Liver (tissue), 9 donors: ENCODE measurements around the gene CRYL1. TPM values are rescaled to one million over a fixed set of nuclear protein-coding genes. Genes with fewer than 3 reads are reported as not detected.

Experiments
- DNase-seq: peaks from one replicate; pipeline ENCODE4 v3.0.0-alpha.2; 2017; ENCODE audit warnings: low spot score
- H3K27ac ChIP-seq, 2 donors: one replicate each; pipeline ENCODE4 v1.7.0; 2013; ENCODE audit warnings: inconsistent platforms in 2 of 2, low read length in 2 of 2, control low read depth in 1 of 2, low read depth in 1 of 2, mild to moderate bottlenecking in 1 of 2
- H3K27me3 ChIP-seq, 4 donors: one replicate each; pipeline versions ENCODE4 v1.6.1 to v1.7.0; 2013; ENCODE audit warnings: low read length in 3 of 4, inconsistent platforms in 1 of 4, mild to moderate bottlenecking in 1 of 4, moderate library complexity in 1 of 4; ENCODE audit not compliant: control insufficient read depth in 4 of 4, insufficient read depth in 4 of 4
- H3K36me3 ChIP-seq, 4 donors: one replicate each; pipeline versions ENCODE4 v1.6.1 to v1.7.0; 2013; ENCODE audit warnings: low read length in 3 of 4, mild to moderate bottlenecking in 3 of 4, low read depth in 1 of 4, moderate library complexity in 1 of 4; ENCODE audit not compliant: control insufficient read depth in 4 of 4, insufficient read depth in 3 of 4
- H3K4me1 ChIP-seq, 4 donors: one replicate each; pipeline versions ENCODE4 v1.6.1 to v1.7.0; 2013; ENCODE audit warnings: low read length in 3 of 4, mild to moderate bottlenecking in 3 of 4, moderate library complexity in 1 of 4; ENCODE audit not compliant: control insufficient read depth in 4 of 4, insufficient read depth in 4 of 4
- H3K4me3 ChIP-seq, 3 donors: one replicate each; pipeline versions ENCODE4 v1.6.1 to v1.7.0; 2013; ENCODE audit warnings: low read length in 3 of 3, control low read depth in 1 of 3, low read depth in 1 of 3, mild to moderate bottlenecking in 1 of 3
- H3K9ac ChIP-seq, 2 donors: one replicate each; pipeline ENCODE4 v1.7.0; 2013; ENCODE audit warnings: low read length in 2 of 2, mild to moderate bottlenecking in 2 of 2, moderate library complexity in 2 of 2, control low read depth in 1 of 2, low read depth in 1 of 2
- H3K9me3 ChIP-seq, 4 donors: one replicate each; pipeline versions ENCODE4 v1.6.1 to v1.7.0; 2013; ENCODE audit warnings: low read length in 3 of 4; ENCODE audit not compliant: control insufficient read depth in 4 of 4
- ATF3 ChIP-seq: IDR thresholded peaks from 2 replicates; pipeline ENCODE4 v1.6.1; 2016; ENCODE audit warnings: antibody characterized with exemption
- CTCF ChIP-seq: fragments of 150-350 bp; IDR thresholded peaks from 2 replicates; pipeline ENCODE4 v1.5.1; 2017; ENCODE audit warnings: improper control_type of control experiment, low read depth, low read length; ENCODE audit not compliant: missing input control
- EGR1 ChIP-seq, 2 donors: IDR thresholded peaks; 2 replicates each; pipeline ENCODE4 v1.6.1; 2016 to 2018; ENCODE audit warnings: antibody characterized with exemption in 2 of 2, low read depth in 2 of 2
- FOXA1 ChIP-seq: IDR thresholded peaks from 2 replicates; pipeline ENCODE4 v1.6.1; 2016; ENCODE audit warnings: antibody characterized with exemption
- FOXA2 ChIP-seq: IDR thresholded peaks from 2 replicates; pipeline ENCODE4 v1.6.1; 2016; ENCODE audit warnings: antibody characterized with exemption
- GABPA ChIP-seq, 2 donors: IDR thresholded peaks in 1 of 2; conservative IDR thresholded peaks in 1 of 2; 2 replicates each; pipeline ENCODE4 v1.6.1; 2016; ENCODE audit warnings: antibody characterized with exemption in 2 of 2, mild to moderate bottlenecking in 1 of 2, moderate library complexity in 1 of 2
- HNF4A ChIP-seq, 2 donors: conservative IDR thresholded peaks; 2 replicates each; pipeline ENCODE4 v1.6.1; 2016; ENCODE audit warnings: antibody characterized with exemption in 2 of 2, mild to moderate bottlenecking in 2 of 2
- HNF4G ChIP-seq: IDR thresholded peaks from 2 replicates; pipeline ENCODE4 v1.6.1; 2016; ENCODE audit warnings: antibody characterized with exemption
- JUND ChIP-seq, 2 donors: IDR thresholded peaks; 2 replicates each; pipeline ENCODE4 v1.6.1; 2016; ENCODE audit warnings: antibody characterized with exemption in 2 of 2
- MAX ChIP-seq: IDR thresholded peaks from 2 replicates; pipeline ENCODE4 v1.6.1; 2016; ENCODE audit warnings: antibody characterized with exemption
- NR2F2 ChIP-seq: IDR thresholded peaks from 2 replicates; pipeline ENCODE4 v1.6.1; 2016; ENCODE audit warnings: antibody characterized with exemption
- RAD21 ChIP-seq, 2 donors: IDR thresholded peaks; 2 replicates each; pipeline ENCODE4 v1.6.1; 2016; ENCODE audit warnings: antibody characterized with exemption in 2 of 2, mild to moderate bottlenecking in 2 of 2
- REST ChIP-seq: IDR thresholded peaks from 2 replicates; pipeline ENCODE4 v1.6.1; 2016; ENCODE audit warnings: antibody characterized with exemption, mild to moderate bottlenecking
- RXRA ChIP-seq, 2 donors: IDR thresholded peaks; 2 replicates each; pipeline ENCODE4 v1.6.1; 2017 to 2018; ENCODE audit warnings: antibody characterized with exemption in 2 of 2, mild to moderate bottlenecking in 1 of 2
- SP1 ChIP-seq: IDR thresholded peaks from 2 replicates; pipeline ENCODE4 v1.6.1; 2018; ENCODE audit warnings: antibody characterized with exemption, mild to moderate bottlenecking
- TAF1 ChIP-seq: conservative IDR thresholded peaks from 2 replicates; pipeline ENCODE4 v1.6.1; 2016; ENCODE audit warnings: antibody characterized with exemption, mild to moderate bottlenecking
- YY1 ChIP-seq: IDR thresholded peaks from 2 replicates; pipeline ENCODE4 v1.6.1; 2016; ENCODE audit warnings: antibody characterized with exemption, mild to moderate bottlenecking
- ZBTB33 ChIP-seq: IDR thresholded peaks from 2 replicates; pipeline ENCODE4 v1.6.1; 2016; ENCODE audit warnings: antibody characterized with exemption
- WGBS: extraction: QIAGEN DNeasy Blood & Tissue Kit; methylation state at CpG from one replicate; pipeline ENCODE4 v1.1.7; 2013; 5-methylcytosine and 5-hydroxymethylcytosine counted together
- polyA plus RNA-seq, 2 donors: library from polyadenylated mRNA; stranded (reverse) in 1 of 2; unstranded in 1 of 2; fragments of 200-250 nt in 1 of 2; fragments of >200 nt in 1 of 2; fragmentation: Nextera tagmentation in 1 of 2; extraction: Ambion mirVana in 1 of 2; gene quantifications; one replicate each; pipeline versions ENCODE4 v1.2.1 to v1.2.3, GENCODE V29; 2013 to 2015
- total RNA-seq, 2 donors: library from RNA; depleted of rRNA; stranded (reverse); fragments of >200 nt; gene quantifications; one replicate each; pipeline ENCODE4 v1.2.3, GENCODE V29; 2014
- donor health status: healthy.
- donor health status: healthy.
- donor health status: healthy.
- donor health status: healthy.
- donor health status: healthy.

The CRYL1 gene
- total and polyA plus RNA-seq, 4 donors, result 87.8 to 179 (median 168) TPM

GRCh38 chr13:20462533-20462915 is 63.1 kb downstream of the CRYL1 start:
- Histone ChIP-seq H3K4me3 (no peak overlapping the region), H3K27me3 (no peaks in the 10 kb centered on the region), H3K36me3 (peaks cover 0 to 8% (median 0%) of the 10 kb centered on the region in 4 donors), H3K27ac (no peak overlapping the region), H3K4me1 (peaks cover 0 to 8% (median under 1%) of the 10 kb centered on the region in 4 donors), H3K9me3 (no peaks in the 10 kb centered on the region), H3K9ac (no peak overlapping the region)
- TF ChIP-seq ATF3, result no peak
- no peak for TF ChIP-seq RXRA (IDR thresholded peaks at IDR 0.05)
- TF ChIP-seq MAX, result no peak
- DNase-seq, result no peak
- 85% methylated on average over 6 of the region's 6 CpGs for WGBS

- H3K36me3 ChIP-seq, result peaks cover 0 to 9% (median 0%) of the 10 kb centered on the region in 4 donors
- no peak overlapping the region for H3K9ac ChIP-seq
- peaks cover 0 to 8% (median under 1%) of the 10 kb centered on the region in 4 donors for H3K4me1 ChIP-seq
- no peak overlapping the region for H3K4me3 ChIP-seq
- no peaks in the 10 kb centered on the region for H3K27me3 ChIP-seq
- H3K27ac ChIP-seq, result no peak overlapping the region
- WGBS, result 72% methylated on average over 8 of the region's 8 CpGs
- no peaks in the 10 kb centered on the region for H3K9me3 ChIP-seq
- no peak for TF ChIP-seq ATF3
- no peak for TF ChIP-seq JUND (IDR thresholded peaks at IDR 0.05)
- DNase-seq, result no peak
These were observed 63.7 kb downstream of the CRYL1 start for GRCh38 chr13:20461860-20462532.

GRCh38 chr13:20461481-20461859 is 64.2 kb downstream of the CRYL1 start:
- Histone ChIP-seq H3K27me3 (no peaks in the 10 kb centered on the region), H3K36me3 (peaks cover 0 to 12% (median 0%) of the 10 kb centered on the region in 4 donors), H3K4me3 (no peak overlapping the region), H3K4me1 (peaks cover 0 to 7% (median under 1%) of the 10 kb centered on the region in 4 donors), H3K9me3 (no peaks in the 10 kb centered on the region), H3K9ac (no peak overlapping the region), H3K27ac (no peak overlapping the region)
- 74% methylated on average over 2 of the region's 2 CpGs for WGBS
- DNase-seq, result no peak
- TF ChIP-seq YY1, result no peak
- no peak for TF ChIP-seq HNF4G
- TF ChIP-seq RAD21 (IDR thresholded peaks at IDR 0.05), result no peak
- TF ChIP-seq CTCF, result no peak
- TF ChIP-seq HNF4A (conservative IDR thresholded peaks at IDR 0.05), result no peak
- TF ChIP-seq GABPA (IDR thresholded peaks at IDR 0.05 in 1 of 2, conservative IDR thresholded peaks at IDR 0.05 in 1 of 2), result no peak
- no peak for TF ChIP-seq FOXA1
- TF ChIP-seq SP1, result no peak
- no peak for TF ChIP-seq RXRA (IDR thresholded peaks at IDR 0.05)
- TF ChIP-seq ZBTB33, result no peak
- TF ChIP-seq EGR1 (IDR thresholded peaks at IDR 0.05; ENCODE audit: low read depth in 2 of 2), result no peak
- no peak for TF ChIP-seq JUND (IDR thresholded peaks at IDR 0.05)
- TF ChIP-seq ATF3, result no peak
- TF ChIP-seq MAX, result no peak
- no peak for TF ChIP-seq NR2F2
- no peak for TF ChIP-seq REST
- TF ChIP-seq TAF1, result no peak
- TF ChIP-seq FOXA2, result no peak
